ENCODE results near the gene NOL8. TPM values are rescaled to one million over a fixed set of nuclear protein-coding genes. Genes with fewer than 3 reads are reported as not detected.

NOL8 gene
- total RNA-seq, result 35.6 TPM

DNA sequence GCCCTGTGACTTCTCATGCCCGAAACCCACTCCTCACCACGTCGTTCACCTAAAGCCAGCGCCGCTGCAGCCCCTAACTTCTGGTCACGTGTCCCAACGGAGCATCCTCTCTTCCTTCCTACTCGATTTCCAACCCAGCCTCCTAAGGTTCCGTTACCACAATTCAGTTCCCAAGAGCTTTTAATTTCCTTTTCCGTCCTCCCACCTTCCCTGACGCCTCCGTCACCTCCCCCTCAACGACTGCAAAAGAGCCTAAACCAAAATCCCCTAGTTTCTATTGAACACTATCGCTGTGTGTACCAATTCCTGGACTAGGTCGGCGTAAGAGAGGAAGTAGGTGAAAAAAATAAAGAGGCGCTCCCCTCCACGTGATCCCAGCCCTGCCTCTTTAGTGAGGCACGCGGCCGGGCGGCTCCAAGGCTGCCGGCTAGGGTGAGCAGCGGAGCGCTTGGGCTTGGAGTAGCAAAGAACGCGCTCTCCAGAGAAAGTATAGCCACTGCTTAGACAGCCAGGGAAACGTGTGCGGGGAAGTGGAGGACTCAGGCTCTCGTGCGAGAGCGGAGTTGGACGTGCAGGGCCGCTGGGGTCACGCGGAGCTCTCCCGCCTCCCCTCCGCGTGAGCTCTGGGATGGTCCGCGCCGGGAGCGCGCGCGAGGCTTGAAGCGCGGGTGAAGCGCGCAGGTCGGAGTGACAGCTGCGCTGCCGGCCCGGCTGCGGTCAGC is at the start of gene NOL8, which contains the start of gene CENPP:
NOL8 (minus strand) TSS at position 82 of the 722 bp plus-strand sequence. CDS start 1,189 bp downstream, outside the sequence.
CENPP (plus strand) TSS at position 685 of the 722 bp plus-strand sequence.
- TF ChIP-seq CTCF (IDR thresholded peaks at IDR 0.05), result no peak
- peak; percentile 93 for TF ChIP-seq POLR2AphosphoS5 (IDR thresholded peaks at IDR 0.05; ENCODE audit: insufficient read depth in 1 of 2, low read depth in 1 of 2)
- Histone ChIP-seq H3K27ac (peak within 1 kb of the TSS; percentile 93), H3K4me1 (peaks cover 29% of the 10 kb centered on the region), H3K4me3 (peak within 1 kb of the TSS; percentile 70 to 80), H3K9me3 (no peaks in the 10 kb centered on the region), H3K27me3 (no peaks in the 10 kb centered on the region), H3K36me3 (peaks cover 0 to 19% of the 10 kb centered on the region in 2 donors)
- intact Hi-C loops (cut with DNase I), result no loop called here
- DNase-seq (ENCODE audit: extremely low spot score in 2 of 2), result peak in 1 of 2 donors; percentile 93

GRCh38 chr9:92373167-92373566 is 48.0 kb upstream of the NOL8 start:
- H3K27ac ChIP-seq, result no peak overlapping the region
- no peaks in the 10 kb centered on the region for H3K4me1 ChIP-seq
- no peaks in the 10 kb centered on the region for H3K36me3 ChIP-seq
- no peak overlapping the region for H3K4me3 ChIP-seq
- no peak for DNase-seq (ENCODE audit: extremely low spot score in 2 of 2)
- TF ChIP-seq POLR2A (IDR thresholded peaks at IDR 0.05), result no peak
- no peak for TF ChIP-seq POLR2AphosphoS5 (IDR thresholded peaks at IDR 0.05; ENCODE audit: insufficient read depth in 1 of 2, low read depth in 1 of 2)
- no peak for TF ChIP-seq CTCF (IDR thresholded peaks at IDR 0.05)
- H3K9me3 ChIP-seq, result peaks cover 6% of the 10 kb centered on the region
- intact Hi-C loops (cut with DNase I), result no loop called here
- no peaks in the 10 kb centered on the region for H3K27me3 ChIP-seq

DNA sequence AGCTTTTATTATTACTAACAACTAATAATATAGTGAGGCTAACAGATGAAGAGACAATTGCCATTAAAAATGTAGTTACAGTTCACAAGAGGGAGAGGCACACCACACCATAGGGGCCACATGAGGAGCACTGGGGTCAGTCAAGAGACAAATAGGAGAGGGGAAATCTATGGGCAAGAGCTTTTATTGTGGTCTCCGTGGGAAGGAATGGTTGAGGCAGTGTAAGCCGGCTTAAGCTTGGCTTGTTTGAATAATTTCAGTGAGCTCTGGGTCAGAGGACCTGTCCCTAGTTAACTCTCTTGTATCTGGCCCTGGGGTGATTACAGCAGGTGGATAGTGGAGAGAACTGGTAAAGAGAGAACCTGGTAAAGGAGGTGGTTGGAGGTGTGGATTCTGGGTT is 43.9 kb upstream of the NOL8 start:
- no peak for DNase-seq (ENCODE audit: extremely low spot score in 2 of 2)
- Histone ChIP-seq H3K9me3 (peaks cover 6% of the 10 kb centered on the region), H3K27me3 (no peaks in the 10 kb centered on the region), H3K27ac (no peak overlapping the region), H3K4me3 (no peak overlapping the region), H3K36me3 (no peaks in the 10 kb centered on the region), H3K4me1 (no peaks in the 10 kb centered on the region)
- intact Hi-C loops (cut with DNase I), result no loop called here
- TF ChIP-seq POLR2AphosphoS5 (IDR thresholded peaks at IDR 0.05; ENCODE audit: insufficient read depth in 1 of 2, low read depth in 1 of 2) (no peak), CTCF (IDR thresholded peaks at IDR 0.05) (no peak), POLR2A (IDR thresholded peaks at IDR 0.05) (no peak)

DNA sequence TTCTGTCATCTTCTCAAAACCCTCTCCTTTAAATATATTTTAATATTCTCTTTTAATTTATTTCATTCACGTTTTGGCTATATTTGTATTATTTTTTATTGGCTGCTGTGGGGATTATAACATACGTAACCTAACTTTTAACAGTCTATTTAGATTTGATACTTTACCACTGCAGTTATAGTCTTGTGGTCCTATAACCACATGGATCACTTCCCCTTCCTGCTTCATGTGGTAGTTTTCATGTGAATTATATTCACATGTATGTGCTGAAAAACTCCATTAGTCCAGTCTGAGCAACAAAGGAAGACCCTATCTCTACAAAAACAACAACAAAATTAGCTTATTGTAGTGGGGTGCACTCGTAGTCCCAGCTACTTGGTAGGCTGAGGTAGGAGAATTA is 34.9 kb upstream of the NOL8 start:
- Histone ChIP-seq H3K36me3 (no peaks in the 10 kb centered on the region), H3K27me3 (no peaks in the 10 kb centered on the region), H3K9me3 (peaks cover 10% of the 10 kb centered on the region), H3K4me1 (no peaks in the 10 kb centered on the region), H3K27ac (no peak overlapping the region), H3K4me3 (no peak overlapping the region)
- intact Hi-C loops (cut with DNase I), result no loop called here
- TF ChIP-seq CTCF (IDR thresholded peaks at IDR 0.05), result no peak
- TF ChIP-seq POLR2A (IDR thresholded peaks at IDR 0.05), result no peak
- TF ChIP-seq POLR2AphosphoS5 (IDR thresholded peaks at IDR 0.05; ENCODE audit: insufficient read depth in 1 of 2, low read depth in 1 of 2), result no peak
- DNase-seq (ENCODE audit: extremely low spot score in 2 of 2), result no peak

DNA sequence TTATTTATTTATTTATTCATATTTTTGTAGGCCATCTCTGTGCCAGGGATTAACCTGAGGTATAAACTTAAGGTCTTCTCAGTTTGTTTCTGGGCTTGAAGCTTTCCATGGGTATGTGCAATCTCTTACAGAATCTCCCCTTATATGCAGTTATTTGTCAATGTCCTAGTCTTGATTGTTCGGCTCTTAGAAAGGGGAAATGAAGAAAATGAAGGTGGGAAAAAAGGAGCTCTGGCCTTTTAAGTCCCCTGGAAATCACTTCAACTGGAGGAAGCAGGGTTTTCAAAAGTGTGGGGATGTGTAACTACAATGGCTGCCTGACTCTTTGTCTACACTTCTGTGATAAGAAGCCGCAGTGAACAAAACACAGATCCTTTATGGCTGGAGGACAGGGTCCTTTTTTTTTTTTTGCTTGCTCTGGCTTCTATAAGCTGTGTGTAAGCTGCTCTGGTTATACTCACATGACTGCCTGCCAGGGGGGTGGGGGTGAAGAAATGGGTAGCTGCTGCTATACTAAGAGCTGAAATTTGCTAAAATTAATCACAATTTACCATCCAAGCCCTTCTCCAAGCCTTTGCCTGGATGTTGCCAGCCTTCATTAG is 34.3 kb upstream of the NOL8 start:
- TF ChIP-seq POLR2AphosphoS5 (IDR thresholded peaks at IDR 0.05; ENCODE audit: insufficient read depth in 1 of 2, low read depth in 1 of 2) (no peak), POLR2A (IDR thresholded peaks at IDR 0.05) (no peak), CTCF (IDR thresholded peaks at IDR 0.05) (no peak)
- intact Hi-C loops (cut with DNase I), result no loop called here
- Histone ChIP-seq H3K36me3 (no peaks in the 10 kb centered on the region), H3K9me3 (peaks cover 13% of the 10 kb centered on the region), H3K4me1 (no peaks in the 10 kb centered on the region), H3K27me3 (no peaks in the 10 kb centered on the region), H3K4me3 (no peak overlapping the region), H3K27ac (no peak overlapping the region)
- DNase-seq (ENCODE audit: extremely low spot score in 2 of 2), result no peak
